AG09309 (cell line): ENCODE results near the gene THYN1.

Source experiments
- DNase-seq: peaks from one replicate; pipeline ENCODE4 v3.0.0-alpha.2; 2010; ENCODE audit warnings: low read depth
- H3K4me3 ChIP-seq: 2 replicates; pipeline ENCODE4 v1.5.1; 2011; ENCODE audit warnings: mild to moderate bottlenecking, low read depth, low read length, moderate library complexity; ENCODE audit not compliant: control insufficient read depth
- TF ChIP-seq, protein P1 (sequence below): IDR thresholded peaks from 2 replicates; pipeline ENCODE4 v1.5.1; 2011; ENCODE audit warnings: mild to moderate bottlenecking, low read depth, low read length, inconsistent platforms; ENCODE audit not compliant: insufficient read depth, control insufficient read depth; ENCODE audit errors: missing control alignments

THYN1 gene

DNA sequence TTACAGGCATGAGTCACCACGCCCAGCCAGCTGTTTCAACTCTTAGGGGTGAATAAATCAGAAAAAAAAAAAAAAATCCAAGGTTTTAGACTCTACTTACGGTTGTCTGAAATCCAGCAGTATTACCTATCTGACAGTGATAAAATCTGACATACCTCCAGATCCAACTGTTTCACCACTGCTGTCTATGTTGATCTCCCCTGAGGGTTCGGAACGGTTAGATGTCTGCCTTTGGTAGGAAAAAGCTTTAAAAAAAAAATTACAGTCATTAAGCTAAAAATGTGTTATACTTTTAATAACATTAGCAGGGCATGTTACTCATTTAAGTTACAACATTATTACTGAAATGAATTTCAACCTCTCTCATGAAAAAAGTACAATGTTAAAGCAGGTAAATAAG lies 50.5 kb downstream of the THYN1 start:
- no peak overlapping the region for H3K4me3 ChIP-seq
- DNase-seq = no peak
- TF ChIP-seq, protein P1, sequence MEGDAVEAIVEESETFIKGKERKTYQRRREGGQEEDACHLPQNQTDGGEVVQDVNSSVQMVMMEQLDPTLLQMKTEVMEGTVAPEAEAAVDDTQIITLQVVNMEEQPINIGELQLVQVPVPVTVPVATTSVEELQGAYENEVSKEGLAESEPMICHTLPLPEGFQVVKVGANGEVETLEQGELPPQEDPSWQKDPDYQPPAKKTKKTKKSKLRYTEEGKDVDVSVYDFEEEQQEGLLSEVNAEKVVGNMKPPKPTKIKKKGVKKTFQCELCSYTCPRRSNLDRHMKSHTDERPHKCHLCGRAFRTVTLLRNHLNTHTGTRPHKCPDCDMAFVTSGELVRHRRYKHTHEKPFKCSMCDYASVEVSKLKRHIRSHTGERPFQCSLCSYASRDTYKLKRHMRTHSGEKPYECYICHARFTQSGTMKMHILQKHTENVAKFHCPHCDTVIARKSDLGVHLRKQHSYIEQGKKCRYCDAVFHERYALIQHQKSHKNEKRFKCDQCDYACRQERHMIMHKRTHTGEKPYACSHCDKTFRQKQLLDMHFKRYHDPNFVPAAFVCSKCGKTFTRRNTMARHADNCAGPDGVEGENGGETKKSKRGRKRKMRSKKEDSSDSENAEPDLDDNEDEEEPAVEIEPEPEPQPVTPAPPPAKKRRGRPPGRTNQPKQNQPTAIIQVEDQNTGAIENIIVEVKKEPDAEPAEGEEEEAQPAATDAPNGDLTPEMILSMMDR = no peak

DNA sequence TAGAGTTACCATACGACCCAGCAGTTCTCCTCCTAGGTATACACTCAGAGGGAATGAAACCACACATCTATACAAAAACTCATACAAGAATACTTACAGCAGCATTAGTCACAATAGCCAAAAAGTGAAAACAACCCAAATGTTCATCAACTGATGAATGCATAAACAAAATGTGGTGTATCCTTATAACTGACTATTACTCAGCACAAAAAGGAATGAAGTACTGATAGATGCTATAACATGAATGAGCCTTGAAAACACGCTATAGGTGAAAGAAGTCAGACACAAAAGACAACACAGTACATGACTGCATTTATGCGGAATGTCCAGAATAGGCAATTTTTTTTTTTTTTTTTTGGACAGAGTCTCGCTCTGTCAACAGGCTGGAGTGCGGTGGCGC lies 52.5 kb downstream of the THYN1 start:
- DNase-seq = no peak
- TF ChIP-seq, protein P1 = no peak
- H3K4me3 ChIP-seq = no peak overlapping the region

DNA sequence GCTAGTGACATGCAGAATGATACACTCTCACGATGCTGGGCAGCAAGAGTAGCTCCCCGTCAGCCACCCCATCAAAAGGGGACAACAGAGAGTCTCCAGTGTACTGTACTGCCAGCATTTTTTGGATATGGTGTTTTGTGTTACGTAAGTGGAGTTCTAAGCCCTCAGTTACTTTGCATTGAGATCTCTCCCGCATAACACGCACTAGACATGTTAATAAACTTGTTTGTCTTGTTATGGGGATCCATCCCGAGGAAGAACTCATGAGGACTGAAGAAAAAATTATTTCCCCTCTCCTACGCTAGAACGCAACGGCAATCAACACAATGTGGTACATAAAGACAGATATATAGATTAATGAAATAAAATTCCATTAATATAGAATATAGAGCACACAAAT lies 53.6 kb downstream of the THYN1 start:
- no peak overlapping the region for H3K4me3 ChIP-seq
- no peak for DNase-seq
- TF ChIP-seq, protein P1 = no peak
